PC-3 (cell line): Measurements from ENCODE around the gene BRF1.
"Not testable (repeated sequence)": the region's sequence is repeated elsewhere in the genome, so short reads cannot be mapped to it uniquely, and the experiment has no call there.

Experiments used
- CTCF ChIP-seq: fragments of 300-600 bp; sonication (generic); conservative IDR thresholded peaks from 2 replicates; pipeline ENCODE4 v1.5.1; 2017; ENCODE audit warnings: antibody characterized with exemption, low read depth, mild to moderate bottlenecking, low read length
- EZH2 ChIP-seq: fragments of 300-600 bp; sonication (generic); IDR thresholded peaks from one replicate; pipeline ENCODE4 v1.6.1; 2017; ENCODE audit warnings: antibody characterized with exemption, mild to moderate bottlenecking, low read length; ENCODE audit not compliant: unreplicated experiment

GRCh38 chr14:105301915-105302249 lies 1.1 kb upstream of the BRF1 start:
- TF ChIP-seq CTCF, EZH2: not testable (repeated sequence)
